SJSA1 (cell line): ENCODE data around the gene TMEM186. TPM values are rescaled to one million over a fixed set of nuclear protein-coding genes. Genes with fewer than 3 reads are reported as not detected.
"Not testable (repeated sequence)": the region's sequence is repeated elsewhere in the genome, so short reads cannot be mapped to it uniquely, and the experiment has no call there.

Experiments used
- DNase-seq, 2 experiments: peaks; one replicate each; pipeline ENCODE4 v3.0.0-alpha.2; 2015 to 2020; ENCODE audit warnings: low spot score in 2 of 2, low read depth in 1 of 2
- H3K27ac ChIP-seq: fragments of 250-450 bp; sonication (Bioruptor Pico); 2 replicates; pipeline ENCODE4 v1.5.1; 2020; ENCODE audit warnings: mild to moderate bottlenecking, moderate library complexity
- H3K27me3 ChIP-seq: fragments of 250-450 bp; sonication (Bioruptor Pico); replicated peaks from 2 replicates; pipeline ENCODE4 v1.5.1; 2020; ENCODE audit warnings: mild to moderate bottlenecking, moderate library complexity
- H3K36me3 ChIP-seq: fragments of 250-450 bp; sonication (Bioruptor Pico); 2 replicates; pipeline ENCODE4 v1.5.1; 2020; ENCODE audit warnings: mild to moderate bottlenecking
- H3K4me1 ChIP-seq: fragments of 250-450 bp; sonication (Bioruptor Pico); replicated peaks from 2 replicates; pipeline ENCODE4 v1.6.1; 2021; ENCODE audit warnings: mild to moderate bottlenecking
- H3K4me3 ChIP-seq: fragments of 250-450 bp; sonication (Bioruptor Pico); 2 replicates; pipeline ENCODE4 v1.5.1; 2020; ENCODE audit warnings: mild to moderate bottlenecking
- H3K9me3 ChIP-seq: fragments of 250-450 bp; sonication (Bioruptor Pico); replicated peaks from 2 replicates; pipeline ENCODE4 v1.5.1; 2020; ENCODE audit warnings: mild to moderate bottlenecking
- total RNA-seq: library from RNA; depleted of rRNA; stranded (reverse); fragments of >200 nt; shearing (Covaris generic); gene quantifications from 2 replicates; pipeline ENCODE4 v1.2.3, GENCODE V29; 2014; rRNA removed

TMEM186 gene
- total RNA-seq, result 3.0 and 6.8 TPM in 2 replicates

- peak; percentile 93 to 96 for DNase-seq
- peak within 1 kb of the TSS; percentile 80 for H3K27ac ChIP-seq
- peak within 1 kb of the TSS; percentile 69 for H3K4me3 ChIP-seq
- peaks cover 12% of the 10 kb centered on the region for H3K4me1 ChIP-seq
- peaks cover 45% of the 10 kb centered on the region for H3K36me3 ChIP-seq
- H3K27me3 ChIP-seq, result no peaks in the 10 kb centered on the region
- no peaks in the 10 kb centered on the region for H3K9me3 ChIP-seq
These were observed at the start of gene TMEM186, which contains the start of gene PMM2 for GRCh38 chr16:8797364-8798173. TSS of gene TMEM186 (minus strand) at chr16:8797639. CDS start at chr16:8797614, 25 bp downstream. TSS of gene PMM2 (plus strand) at chr16:8797839. CDS start at chr16:8797883, 44 bp downstream.

- Histone ChIP-seq H3K9me3 (no peaks in the 10 kb centered on the region), H3K27me3 (no peaks in the 10 kb centered on the region), H3K4me3 (no peak overlapping the region), H3K27ac (no peak overlapping the region), H3K4me1 (peaks cover 29% of the 10 kb centered on the region), H3K36me3 (peaks cover 59% of the 10 kb centered on the region)
- DNase-seq, result no peak
These were observed 49.7 kb upstream of the TMEM186 start for GRCh38 chr16:8847145-8847544.

GRCh38 chr16:8846401-8846932, 49.0 kb upstream of the TMEM186 start:
- Histone ChIP-seq H3K27ac (no peak overlapping the region), H3K9me3 (no peaks in the 10 kb centered on the region), H3K4me1 (peaks cover 29% of the 10 kb centered on the region), H3K4me3 (no peak overlapping the region), H3K27me3 (no peaks in the 10 kb centered on the region), H3K36me3 (peaks cover 54% of the 10 kb centered on the region)
- DNase-seq, result no peak

- Histone ChIP-seq H3K27me3 (no peaks in the 10 kb centered on the region), H3K4me1 (peaks cover 26% of the 10 kb centered on the region), H3K36me3 (peaks cover 47% of the 10 kb centered on the region), H3K4me3 (no peak overlapping the region), H3K27ac (no peak overlapping the region), H3K9me3 (no peaks in the 10 kb centered on the region)
- DNase-seq, result no peak
These were observed 48.4 kb upstream of the TMEM186 start for GRCh38 chr16:8845699-8846298.

GRCh38 chr16:8843296-8843695, 45.9 kb upstream of the TMEM186 start:
- peaks cover 22% of the 10 kb centered on the region for H3K36me3 ChIP-seq
- not testable (repeated sequence) for H3K4me3 ChIP-seq, DNase-seq, H3K4me1 ChIP-seq, H3K27ac ChIP-seq, H3K9me3 ChIP-seq, H3K27me3 ChIP-seq

GRCh38 chr16:8842016-8842415, 44.6 kb upstream of the TMEM186 start:
- DNase-seq, H3K4me3 ChIP-seq, H3K9me3 ChIP-seq, H3K27ac ChIP-seq, H3K27me3 ChIP-seq, H3K4me1 ChIP-seq: not testable (repeated sequence)
- H3K36me3 ChIP-seq, result peaks cover 13% of the 10 kb centered on the region

- H3K27ac ChIP-seq, H3K27me3 ChIP-seq, H3K9me3 ChIP-seq, H3K36me3 ChIP-seq, DNase-seq, H3K4me1 ChIP-seq, H3K4me3 ChIP-seq: not testable (repeated sequence)
These were observed 40.2 kb upstream of the TMEM186 start for GRCh38 chr16:8837594-8837993.

GRCh38 chr16:8836797-8837196, 39.4 kb upstream of the TMEM186 start:
- H3K9me3 ChIP-seq, H3K4me3 ChIP-seq, H3K27me3 ChIP-seq, H3K27ac ChIP-seq, H3K4me1 ChIP-seq, DNase-seq: not testable (repeated sequence)
- H3K36me3 ChIP-seq, result peaks cover 11% of the 10 kb centered on the region

GRCh38 chr16:8832717-8833105, 35.3 kb upstream of the TMEM186 start:
- peaks cover 49% of the 10 kb centered on the region for H3K36me3 ChIP-seq
- no peak for DNase-seq

GRCh38 chr16:8831871-8832716, 34.7 kb upstream of the TMEM186 start:
- Histone ChIP-seq H3K27ac (no peak overlapping the region), H3K4me3 (no peak overlapping the region), H3K4me1 (no peaks in the 10 kb centered on the region), H3K36me3 (peaks cover 49% of the 10 kb centered on the region), H3K27me3 (no peaks in the 10 kb centered on the region), H3K9me3 (no peaks in the 10 kb centered on the region)
- DNase-seq, result no peak

More at GRCh38 chr16:8832717-8833105, 35.3 kb upstream of the TMEM186 start:
- Histone ChIP-seq H3K4me1 (no peaks in the 10 kb centered on the region), H3K4me3 (no peak overlapping the region), H3K27me3 (no peaks in the 10 kb centered on the region), H3K9me3 (no peaks in the 10 kb centered on the region), H3K27ac (no peak overlapping the region)

- Histone ChIP-seq H3K4me3 (no peak overlapping the region), H3K27me3 (no peaks in the 10 kb centered on the region), H3K36me3 (peaks cover 54% of the 10 kb centered on the region), H3K27ac (no peak overlapping the region), H3K9me3 (no peaks in the 10 kb centered on the region), H3K4me1 (no peaks in the 10 kb centered on the region)
- DNase-seq, result no peak
These were observed 34.0 kb upstream of the TMEM186 start for GRCh38 chr16:8831450-8831849.

- Histone ChIP-seq H3K27ac (no peak overlapping the region), H3K4me1 (no peaks in the 10 kb centered on the region), H3K36me3 (peaks cover 76% of the 10 kb centered on the region), H3K27me3 (no peaks in the 10 kb centered on the region), H3K4me3 (no peak overlapping the region), H3K9me3 (no peaks in the 10 kb centered on the region)
- DNase-seq, result peak in 1 of 2 experiments; percentile 10
These were observed 31.2 kb upstream of the TMEM186 start for GRCh38 chr16:8828541-8829165.

GRCh38 chr16:8826278-8826879, 28.9 kb upstream of the TMEM186 start:
- peaks cover 80% of the 10 kb centered on the region for H3K36me3 ChIP-seq
- H3K4me1 ChIP-seq, result no peaks in the 10 kb centered on the region
- no peaks in the 10 kb centered on the region for H3K9me3 ChIP-seq
- H3K27me3 ChIP-seq, result no peaks in the 10 kb centered on the region
- no peak for DNase-seq
- H3K4me3 ChIP-seq, result no peak overlapping the region
- no peak overlapping the region for H3K27ac ChIP-seq
